Parathyroid adenoma (tissue), 2 donors: ENCODE measurements around the gene LYPD8.

ENCODE experiments used
- H2AFZ ChIP-seq: fragments of 300-600 bp; sonication (generic); one replicate; pipeline ENCODE4 v1.7.0; 2017; ENCODE audit warnings: antibody characterized with exemption, mild to moderate bottlenecking
- H3K27ac ChIP-seq: fragments of 300-600 bp; sonication (generic); one replicate; pipeline ENCODE4 v1.7.0; 2017
- H3K27me3 ChIP-seq: fragments of 300-600 bp; sonication (generic); one replicate; pipeline ENCODE4 v1.7.0; 2017; ENCODE audit warnings: low read length; ENCODE audit not compliant: control insufficient read depth, insufficient read depth
- H3K36me3 ChIP-seq: fragments of 300-600 bp; sonication (generic); one replicate; pipeline ENCODE4 v1.7.0; 2017; ENCODE audit warnings: low read length; ENCODE audit not compliant: control insufficient read depth, insufficient read depth
- H3K4me1 ChIP-seq: fragments of 300-600 bp; sonication (generic); one replicate; pipeline ENCODE4 v1.7.0; 2017; ENCODE audit warnings: control low read depth
- H3K4me2 ChIP-seq: fragments of 300-600 bp; sonication (generic); one replicate; pipeline ENCODE4 v1.7.0; 2017; ENCODE audit warnings: low read length
- H3K4me3 ChIP-seq: fragments of 300-600 bp; sonication (generic); one replicate; pipeline ENCODE4 v1.7.0; 2017; ENCODE audit warnings: low read depth, low read length
- H3K79me2 ChIP-seq: fragments of 300-600 bp; sonication (generic); one replicate; pipeline ENCODE4 v1.7.0; 2017; ENCODE audit warnings: control low read depth
- H3K9ac ChIP-seq: fragments of 300-600 bp; sonication (generic); one replicate; pipeline ENCODE4 v1.7.0; 2017; ENCODE audit warnings: mild to moderate bottlenecking
- H3K9me3 ChIP-seq: fragments of 300-600 bp; sonication (generic); one replicate; pipeline ENCODE4 v1.7.0; 2017; ENCODE audit warnings: low read length; ENCODE audit not compliant: control insufficient read depth
- CTCF ChIP-seq: fragments of 300-600 bp; sonication (generic); IDR thresholded peaks from one replicate; pipeline ENCODE4 v1.7.0; 2017; ENCODE audit warnings: antibody characterized with exemption, mild to moderate bottlenecking
- donor health status: primary hyperparathyroidism.

Gene LYPD8

DNA sequence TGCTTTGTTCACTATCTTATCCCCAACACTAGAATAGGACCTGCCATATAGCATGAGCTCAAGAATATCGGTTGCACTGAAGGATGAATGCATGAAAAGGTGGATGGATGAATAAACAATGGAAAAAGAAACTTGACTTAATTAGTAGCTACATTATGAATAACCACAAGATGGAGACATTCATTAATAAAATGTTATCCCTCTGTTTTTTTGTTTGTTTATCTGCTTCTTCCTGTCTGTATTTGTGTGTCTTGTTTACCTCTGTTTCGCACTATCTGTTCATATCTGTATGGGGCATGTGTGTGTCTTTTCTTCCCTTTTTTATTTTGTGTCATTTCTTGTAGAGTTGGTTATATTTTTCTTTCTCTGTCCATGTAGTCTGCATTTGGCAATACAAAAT, 51.9 kb downstream of the LYPD8 start:
- H3K79me2 ChIP-seq, result no peaks in the 10 kb centered on the region
- no peak overlapping the region for H3K4me2 ChIP-seq
- no peak overlapping the region for H3K27ac ChIP-seq
- no peak overlapping the region for H2AFZ ChIP-seq
- no peak overlapping the region for H3K9ac ChIP-seq
- TF ChIP-seq CTCF, result no peak
- H3K4me1 ChIP-seq, result no peaks in the 10 kb centered on the region
- no peaks in the 10 kb centered on the region for H3K9me3 ChIP-seq
- H3K36me3 ChIP-seq, result no peaks in the 10 kb centered on the region
- no peaks in the 10 kb centered on the region for H3K27me3 ChIP-seq
- H3K4me3 ChIP-seq, result no peak overlapping the region

DNA sequence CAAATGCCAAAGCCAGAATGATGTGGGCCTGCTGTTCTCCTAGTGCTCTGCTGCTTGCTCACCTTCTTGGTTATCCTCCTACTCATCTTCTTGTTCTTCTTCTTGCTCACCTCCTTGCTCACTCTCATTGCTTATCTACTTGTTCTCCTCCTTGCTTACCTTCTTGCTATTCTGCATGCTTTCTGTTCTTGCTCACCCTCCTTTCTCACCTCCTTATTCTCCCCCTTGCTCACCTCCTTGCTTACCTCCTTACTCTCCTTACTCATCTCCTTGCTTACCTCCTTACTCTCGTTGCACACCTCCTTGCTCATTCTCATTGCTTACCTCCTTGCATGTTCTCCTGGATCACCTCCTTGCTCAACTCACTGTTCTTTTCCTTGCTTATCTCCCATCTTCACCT, 52.8 kb downstream of the LYPD8 start, which contains the start of gene OR14I1:
Gene OR14I1, minus strand, starts transcription at position 53 of the 400 bp plus-strand sequence.
- H3K36me3 ChIP-seq, result no peaks in the 10 kb centered on the region
- TF ChIP-seq CTCF, result no peak
- no peaks in the 10 kb centered on the region for H3K27me3 ChIP-seq
- no peak within 1 kb of the TSS for H3K27ac ChIP-seq
- no peaks in the 10 kb centered on the region for H3K4me1 ChIP-seq
- no peaks in the 10 kb centered on the region for H3K9me3 ChIP-seq
- no peaks in the 10 kb centered on the region for H3K79me2 ChIP-seq
- H3K9ac ChIP-seq, result no peak within 1 kb of the TSS
- no peak within 1 kb of the TSS for H3K4me3 ChIP-seq
- no peak within 1 kb of the TSS for H3K4me2 ChIP-seq
- no peak within 1 kb of the TSS for H2AFZ ChIP-seq

- TF ChIP-seq CTCF, result no peak
- Histone ChIP-seq H3K4me2 (no peak overlapping the region), H3K4me3 (no peak overlapping the region), H3K36me3 (no peaks in the 10 kb centered on the region), H3K9ac (no peak overlapping the region), H3K27me3 (no peaks in the 10 kb centered on the region), H3K4me1 (no peaks in the 10 kb centered on the region), H3K79me2 (no peaks in the 10 kb centered on the region), H3K9me3 (no peaks in the 10 kb centered on the region), H2AFZ (no peak overlapping the region), H3K27ac (no peak overlapping the region)
These were observed 56.5 kb downstream of the LYPD8 start for GRCh38 chr1:248699099-248699498.

DNA sequence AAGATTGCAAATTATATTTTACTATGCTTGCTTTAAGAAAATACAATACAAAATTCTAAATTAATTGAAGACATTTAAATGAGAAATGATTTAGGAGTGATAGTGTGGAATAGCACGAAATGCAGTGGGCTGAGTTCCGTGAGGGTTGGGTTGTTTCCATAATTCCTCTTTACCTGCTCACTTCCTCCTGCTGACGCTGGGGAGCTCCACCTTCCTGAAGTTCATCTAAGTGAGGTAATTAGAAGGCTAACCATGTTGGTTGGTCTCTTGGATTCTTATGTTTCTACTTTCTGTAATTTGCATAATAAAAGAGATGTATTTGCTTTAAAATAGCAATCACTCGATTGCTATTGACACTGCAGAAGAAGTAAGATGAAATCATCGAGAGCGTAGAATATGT, 57.7 kb downstream of the LYPD8 start:
- no peak overlapping the region for H3K9ac ChIP-seq
- no peak overlapping the region for H2AFZ ChIP-seq
- H3K27me3 ChIP-seq, result no peaks in the 10 kb centered on the region
- H3K4me2 ChIP-seq, result no peak overlapping the region
- no peaks in the 10 kb centered on the region for H3K36me3 ChIP-seq
- H3K79me2 ChIP-seq, result no peaks in the 10 kb centered on the region
- no peaks in the 10 kb centered on the region for H3K4me1 ChIP-seq
- no peak overlapping the region for H3K27ac ChIP-seq
- H3K4me3 ChIP-seq, result no peak overlapping the region
- no peak for TF ChIP-seq CTCF
- H3K9me3 ChIP-seq, result no peaks in the 10 kb centered on the region

DNA sequence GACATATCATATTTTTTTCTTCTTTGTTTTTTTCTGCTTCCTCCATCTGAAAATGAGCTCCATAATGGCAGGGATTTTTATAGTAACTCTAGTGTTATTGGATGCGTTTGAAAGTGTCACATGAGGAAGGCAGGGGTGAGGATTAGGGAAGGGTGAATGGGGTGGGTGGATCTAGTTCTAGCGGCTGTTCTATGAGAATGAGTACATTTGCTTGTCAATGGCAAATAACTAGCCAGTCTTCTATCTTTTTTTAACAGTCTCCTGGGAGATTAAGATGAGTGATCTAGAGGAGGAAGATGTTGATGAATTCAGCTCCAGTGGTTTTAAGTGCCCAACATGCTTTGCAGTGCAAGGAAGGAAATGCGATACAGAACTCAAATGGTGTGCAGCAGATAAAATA, 58.8 kb downstream of the LYPD8 start:
- Histone ChIP-seq H3K27me3 (no peaks in the 10 kb centered on the region), H3K4me1 (no peaks in the 10 kb centered on the region), H3K36me3 (no peaks in the 10 kb centered on the region), H3K4me2 (no peak overlapping the region), H3K9me3 (no peaks in the 10 kb centered on the region), H3K79me2 (no peaks in the 10 kb centered on the region), H3K4me3 (no peak overlapping the region), H2AFZ (no peak overlapping the region), H3K27ac (no peak overlapping the region), H3K9ac (no peak overlapping the region)
- no peak for TF ChIP-seq CTCF
